Measurements from ENCODE around the gene IGF2BP2.

- no peak for TF ChIP-seq EZH2 (IDR thresholded peaks at IDR 0.05; ENCODE audit: borderline replicate concordance, low read length)
- TF ChIP-seq CTCF (conservative IDR thresholded peaks at IDR 0.05 in 1 of 2, IDR thresholded peaks at IDR 0.05 in 1 of 2; ENCODE audit: extremely low read depth in 1 of 2, insufficient read depth in 1 of 2, low read depth in 1 of 2, low read length in 2 of 2) = no peak
These were observed 11.6 kb downstream of the IGF2BP2 start for GRCh38 chr3:185813205-185813604.

All from mammary epithelial cell (primary cell).